22Rv1 (cell line): Measurements from ENCODE around the gene STK39.

Experiments
- H3K27ac ChIP-seq: fragments of 450-650 bp; 2 replicates; pipeline ENCODE4 v1.5.1; 2017
- CTCF ChIP-seq: fragments of 450-650 bp; IDR thresholded peaks from 2 replicates; pipeline ENCODE4 v1.5.1; 2017; ENCODE audit warnings: mild to moderate bottlenecking
- ZFX ChIP-seq: fragments of 450-650 bp; IDR thresholded peaks from 2 replicates; pipeline ENCODE4 v1.6.1; 2017; ENCODE audit warnings: antibody characterized with exemption, borderline replicate concordance

The STK39 gene

GRCh38 chr2:168021800-168022587, 225.4 kb downstream of the STK39 start:
- H3K27ac ChIP-seq: no peak overlapping the region
- TF ChIP-seq ZFX (no peak), CTCF (no peak)

- TF ChIP-seq ZFX: no peak
- no peak overlapping the region for H3K27ac ChIP-seq
These were observed 232.0 kb downstream of the STK39 start for GRCh38 chr2:168015274-168015953.

- TF ChIP-seq ZFX: no peak
- no peak for TF ChIP-seq CTCF
- peak overlapping the region; percentile 49 for H3K27ac ChIP-seq
These were observed 237.5 kb downstream of the STK39 start for GRCh38 chr2:168009900-168010299.

GRCh38 chr2:168008646-168009195, 238.7 kb downstream of the STK39 start:
- TF ChIP-seq ZFX (no peak), CTCF (no peak)

GRCh38 chr2:168006498-168006897, 240.9 kb downstream of the STK39 start:
- H3K27ac ChIP-seq: no peak overlapping the region
- TF ChIP-seq CTCF (no peak), ZFX (no peak)

More at GRCh38 chr2:168008646-168009195, 238.7 kb downstream of the STK39 start:
- no peak overlapping the region for H3K27ac ChIP-seq

GRCh38 chr2:168005586-168005985, 241.8 kb downstream of the STK39 start:
- TF ChIP-seq CTCF (no peak), ZFX (no peak)

GRCh38 chr2:168003876-168004275, 243.5 kb downstream of the STK39 start:
- TF ChIP-seq CTCF: no peak
- no peak for TF ChIP-seq ZFX
- no peak overlapping the region for H3K27ac ChIP-seq

More at GRCh38 chr2:168005586-168005985, 241.8 kb downstream of the STK39 start:
- H3K27ac ChIP-seq: no peak overlapping the region
